NCI-H524 (cell line): ENCODE results near the gene SHISAL1.

Source experiments
- DNase-seq, 2 experiments: peaks; one replicate each; lab custom pipeline; 2025; lab: John Stamatoyannopoulos, UW

Gene SHISAL1

DNA sequence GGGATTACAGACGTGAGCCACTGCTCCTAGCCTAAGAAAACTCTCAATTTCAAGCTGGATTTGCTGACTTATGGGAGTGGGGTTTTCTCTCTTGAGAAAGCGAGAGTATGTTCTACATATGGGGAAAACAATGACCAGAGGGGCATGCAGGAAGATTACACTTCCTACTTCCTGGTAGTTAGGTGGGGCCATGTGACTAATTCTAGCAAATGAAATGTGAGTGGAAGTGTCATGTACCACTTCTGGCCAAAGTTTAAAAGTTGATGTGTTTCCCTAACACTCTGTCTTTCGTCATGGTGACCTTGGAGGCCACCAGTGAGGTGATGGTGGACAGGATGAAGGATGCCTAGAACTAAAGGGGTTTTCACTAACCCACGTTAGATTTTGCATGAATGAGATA is 81.5 kb downstream of the SHISAL1 start:
- no peak for DNase-seq

GRCh38 chr22:44229809-44230208 is 82.9 kb downstream of the SHISAL1 start:
- DNase-seq: no peak

DNA sequence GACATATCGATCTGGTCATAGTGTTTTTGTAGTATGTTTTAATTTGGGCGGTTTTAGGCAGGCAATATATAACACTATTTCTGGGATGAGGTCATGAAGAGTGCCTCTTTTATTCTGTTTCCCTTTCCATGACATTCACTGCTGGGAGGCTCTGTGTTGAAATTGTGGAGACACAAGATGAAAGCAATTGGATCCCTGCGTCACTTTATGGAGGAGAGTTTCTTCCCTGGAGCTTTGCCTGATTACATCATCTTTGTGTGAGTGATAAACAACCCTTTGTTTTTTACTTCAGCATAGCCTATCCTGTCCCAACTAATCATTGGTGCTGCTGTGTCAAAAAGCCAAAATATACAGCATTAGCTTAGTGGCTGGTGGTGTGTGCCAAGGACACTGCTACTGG is 83.4 kb downstream of the SHISAL1 start:
- no peak for DNase-seq

GRCh38 chr22:44225812-44226211 is 86.9 kb downstream of the SHISAL1 start:
- DNase-seq: no peak

DNA sequence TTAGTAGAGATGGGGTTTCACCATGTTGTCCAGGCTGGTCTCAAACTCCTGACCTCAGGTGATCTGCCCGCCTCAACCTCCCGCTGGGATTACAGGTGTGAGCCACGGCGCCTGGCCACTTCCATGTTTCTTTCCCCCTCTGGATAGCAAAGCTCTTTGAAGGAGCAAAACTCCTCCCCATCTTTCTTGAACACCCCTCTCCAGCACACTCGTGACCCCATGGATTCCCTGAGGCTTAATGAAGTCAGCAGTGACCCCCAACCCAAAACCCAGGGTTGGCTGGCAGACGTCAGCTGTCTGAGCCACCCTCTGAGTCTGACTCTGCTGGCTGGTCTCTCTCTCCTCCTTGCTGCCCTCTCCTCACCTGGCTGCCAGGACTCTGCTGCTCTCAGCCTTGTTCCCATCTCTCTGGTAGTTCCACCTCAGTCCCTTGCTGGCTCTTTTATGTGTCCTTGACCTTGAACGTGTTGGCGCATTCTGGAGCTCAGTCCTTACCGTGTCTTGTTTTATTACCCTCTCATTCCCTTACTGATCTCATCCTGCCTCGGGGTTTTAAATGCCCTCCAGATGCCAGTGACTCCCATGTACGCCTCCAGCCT is 87.6 kb downstream of the SHISAL1 start:
- no peak for DNase-seq

DNA sequence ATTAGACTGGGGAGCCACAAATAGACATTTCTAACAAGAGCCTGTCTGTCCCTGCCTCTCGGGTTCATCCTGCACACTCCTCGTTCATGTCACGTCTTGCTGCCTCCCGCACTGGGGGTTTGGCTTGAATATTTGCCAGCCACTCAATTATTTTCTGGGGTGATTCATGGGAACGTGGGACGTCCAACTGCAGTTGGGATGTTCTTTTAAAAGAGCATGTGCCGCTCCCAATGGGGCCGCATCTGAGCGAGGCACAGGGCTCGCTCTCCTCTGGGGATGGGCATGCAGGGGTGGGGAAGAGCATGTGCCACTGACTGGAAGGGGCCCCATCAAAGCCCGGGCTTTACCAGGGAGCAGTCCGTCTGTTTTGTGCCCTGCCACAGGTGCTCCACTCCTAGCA is 88.6 kb downstream of the SHISAL1 start:
- DNase-seq: no peak

GRCh38 chr22:44221710-44222475 is 90.9 kb downstream of the SHISAL1 start:
- no peak for DNase-seq

DNA sequence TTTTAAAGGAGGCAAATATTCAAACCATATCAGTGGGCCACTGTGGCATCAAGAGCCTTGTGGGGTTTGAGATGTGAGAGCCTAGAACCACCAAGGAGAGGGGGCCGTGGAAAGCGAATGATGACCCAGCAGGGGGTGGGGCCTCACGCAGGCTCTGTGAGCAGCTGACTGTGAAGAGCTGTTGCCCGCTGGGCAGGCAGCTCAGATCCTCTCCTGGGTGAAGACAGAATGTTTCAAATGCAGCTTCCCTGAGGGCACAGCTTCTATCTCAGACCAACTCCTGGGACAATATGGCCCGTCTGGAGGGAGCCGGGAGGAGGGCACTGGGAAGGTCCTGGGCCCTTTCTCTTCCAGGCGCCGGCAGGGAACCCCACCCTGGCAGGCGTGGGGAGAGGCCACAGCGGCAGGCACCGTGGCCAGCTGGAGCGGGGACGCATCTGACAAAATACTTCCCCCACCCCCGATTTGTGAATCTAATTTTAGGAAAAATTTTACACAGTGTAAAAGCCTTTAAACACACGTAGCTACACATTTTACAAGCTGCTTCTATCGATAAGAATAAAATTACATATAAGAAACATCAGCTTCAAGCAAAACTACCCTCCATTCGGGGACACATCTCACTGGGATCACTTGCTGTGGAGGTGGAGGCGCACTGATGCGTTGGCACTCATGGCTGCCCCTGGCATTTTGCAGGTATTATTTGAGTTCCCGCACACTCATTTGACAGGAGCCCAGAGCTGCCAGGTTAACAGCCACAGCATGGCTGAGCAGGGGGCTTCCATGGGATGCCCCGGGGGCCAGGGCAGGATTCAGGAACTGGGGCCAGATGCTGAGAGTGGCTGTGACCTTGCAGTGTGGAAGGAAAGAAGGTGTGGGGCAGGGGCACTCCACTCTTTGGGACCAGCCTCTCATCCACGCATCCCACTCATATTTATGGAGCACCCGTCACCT is 91.7 kb downstream of the SHISAL1 start:
- DNase-seq: no peak

DNA sequence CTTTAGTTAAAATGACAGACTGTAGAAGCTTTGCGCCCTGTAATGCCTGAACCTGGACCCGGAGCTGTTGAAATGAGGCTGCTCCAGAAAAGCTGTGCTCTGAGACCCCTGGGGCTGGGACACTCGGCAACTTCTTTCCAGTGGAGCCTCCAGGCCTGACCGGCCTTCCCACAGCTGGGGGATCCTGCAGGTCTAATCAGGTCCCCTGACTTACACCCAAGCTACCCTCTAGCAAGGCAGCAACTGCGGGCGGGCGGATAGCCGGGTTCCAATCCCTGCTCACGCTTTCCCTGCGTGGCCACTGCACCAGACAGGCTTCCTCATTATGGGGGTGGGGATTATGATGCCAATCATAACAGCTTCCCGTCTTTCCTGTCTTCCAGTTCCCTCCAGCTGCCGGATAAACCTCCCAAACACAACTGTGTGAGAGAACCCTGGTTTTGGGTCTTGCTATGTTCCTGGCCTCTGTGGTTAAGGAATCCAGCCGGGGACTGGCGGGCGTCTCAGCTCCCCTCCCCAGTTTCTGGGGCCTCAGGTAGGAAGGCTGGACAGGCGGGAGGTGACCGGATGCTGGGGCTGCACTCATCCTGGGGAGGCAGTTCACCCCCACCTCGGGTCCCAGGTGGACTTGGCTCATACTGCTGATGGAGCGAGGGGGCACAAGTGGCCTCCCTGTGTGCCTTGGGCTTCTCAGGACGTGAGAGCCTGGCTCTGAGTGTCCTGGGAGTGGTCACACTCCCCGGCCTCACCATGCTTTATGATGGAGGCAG is 93.5 kb downstream of the SHISAL1 start:
- DNase-seq: no peak

- no peak for DNase-seq
Measured at GRCh38 chr22:44218071-44218470, 94.7 kb downstream of the SHISAL1 start.

DNA sequence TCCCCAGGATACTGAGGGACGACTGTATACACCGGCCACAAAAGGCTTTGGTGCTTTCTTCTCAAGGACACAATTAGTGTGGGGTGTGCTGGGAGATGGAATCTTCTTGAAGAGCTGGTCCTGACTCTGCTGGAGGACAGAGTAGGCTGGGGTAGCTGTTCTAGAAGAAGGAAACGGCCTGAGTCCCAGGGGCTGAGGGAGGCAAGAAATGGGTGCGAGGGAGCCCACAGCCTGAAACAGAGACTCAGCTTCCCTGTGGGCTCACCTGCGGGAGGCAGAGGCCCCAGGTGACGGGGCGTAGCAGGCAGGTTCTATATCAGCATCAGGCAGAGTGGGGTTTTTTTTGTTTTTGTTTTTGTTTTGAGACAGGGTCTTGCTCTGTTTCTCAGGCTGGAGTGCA is 95.4 kb downstream of the SHISAL1 start:
- no peak for DNase-seq

DNA sequence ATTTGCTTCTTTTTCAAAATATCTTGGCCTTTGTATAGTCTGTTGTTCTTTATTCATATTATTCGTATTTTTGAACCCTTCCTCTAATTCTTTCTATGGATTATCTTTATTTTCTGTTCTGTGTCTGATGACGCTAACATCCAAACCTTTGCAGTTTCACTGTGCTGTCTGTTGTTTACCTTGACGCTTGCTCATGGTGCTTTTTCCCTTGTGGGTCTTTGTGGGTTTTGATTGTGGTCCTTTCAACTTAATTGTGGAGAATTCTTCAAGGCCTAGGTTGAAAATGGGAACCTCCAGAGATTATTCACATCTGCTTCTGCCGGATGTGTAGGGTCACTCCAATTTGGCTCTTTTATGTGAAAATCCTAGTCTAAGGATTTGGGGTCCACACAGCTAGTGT is 97.5 kb downstream of the SHISAL1 start:
- no peak for DNase-seq

DNA sequence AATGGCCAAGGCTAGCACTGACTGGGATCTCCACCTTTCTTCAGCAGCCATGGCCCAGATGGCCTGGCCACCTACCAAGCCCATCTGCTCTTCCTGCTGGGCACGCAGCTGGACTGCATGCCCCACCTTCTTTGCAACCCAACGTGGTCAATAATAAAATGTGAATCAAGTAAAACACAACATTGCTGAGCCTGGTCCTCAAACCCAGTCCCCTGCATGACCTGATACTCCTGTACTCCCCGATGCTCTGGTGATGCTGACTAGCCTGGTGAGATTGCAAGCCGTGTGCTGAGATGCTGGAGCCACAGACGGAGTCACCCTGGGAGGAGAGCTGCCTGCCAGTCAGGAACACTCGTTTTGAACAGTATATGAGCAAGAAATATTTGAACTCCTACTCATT is 98.0 kb downstream of the SHISAL1 start:
- no peak for DNase-seq

DNA sequence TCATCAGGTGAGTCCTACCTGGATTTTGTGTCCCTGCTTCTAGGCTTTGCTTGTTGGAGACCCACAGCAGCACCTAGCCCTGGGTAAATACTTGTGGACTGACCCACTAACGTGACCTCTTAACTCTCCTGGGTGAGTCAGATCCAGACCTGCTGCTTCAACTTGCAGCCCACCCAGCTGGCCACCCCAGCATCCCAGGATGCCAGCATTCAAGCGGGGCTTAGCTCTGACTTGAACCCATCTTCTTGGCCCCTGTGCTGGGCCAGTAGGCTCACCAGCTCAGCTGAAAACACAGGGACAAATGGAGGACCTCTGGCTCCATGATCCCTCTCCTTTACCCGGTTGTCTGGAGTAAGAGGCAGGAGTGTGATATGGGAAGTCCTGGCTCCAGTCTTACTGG is 98.6 kb downstream of the SHISAL1 start:
- no peak for DNase-seq

GRCh38 chr22:44213489-44214043 is 99.2 kb downstream of the SHISAL1 start:
- DNase-seq: no peak

DNA sequence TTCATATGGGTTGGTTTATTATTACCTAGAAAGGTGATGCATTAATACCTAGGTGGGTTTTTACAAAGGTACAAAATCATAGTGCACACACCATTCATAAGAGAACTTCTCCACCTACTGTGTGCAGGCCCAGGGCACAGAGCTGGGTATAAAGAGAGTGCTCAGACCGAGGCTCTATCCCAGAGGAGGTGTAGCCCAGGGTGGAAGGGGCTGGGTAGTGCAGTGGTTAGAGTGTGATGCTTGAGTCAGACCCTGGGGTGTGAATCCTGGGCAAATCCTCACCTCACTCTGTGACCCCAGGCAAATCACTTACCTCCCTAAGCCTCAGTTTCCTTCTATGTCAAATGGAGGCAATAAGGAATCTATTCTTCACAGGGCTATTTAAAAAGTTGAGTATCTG is 99.8 kb downstream of the SHISAL1 start:
- DNase-seq: no peak

- DNase-seq: peak; percentile 52 to 90
Measured at GRCh38 chr22:44211946-44212930, 100.5 kb downstream of the SHISAL1 start.

DNA sequence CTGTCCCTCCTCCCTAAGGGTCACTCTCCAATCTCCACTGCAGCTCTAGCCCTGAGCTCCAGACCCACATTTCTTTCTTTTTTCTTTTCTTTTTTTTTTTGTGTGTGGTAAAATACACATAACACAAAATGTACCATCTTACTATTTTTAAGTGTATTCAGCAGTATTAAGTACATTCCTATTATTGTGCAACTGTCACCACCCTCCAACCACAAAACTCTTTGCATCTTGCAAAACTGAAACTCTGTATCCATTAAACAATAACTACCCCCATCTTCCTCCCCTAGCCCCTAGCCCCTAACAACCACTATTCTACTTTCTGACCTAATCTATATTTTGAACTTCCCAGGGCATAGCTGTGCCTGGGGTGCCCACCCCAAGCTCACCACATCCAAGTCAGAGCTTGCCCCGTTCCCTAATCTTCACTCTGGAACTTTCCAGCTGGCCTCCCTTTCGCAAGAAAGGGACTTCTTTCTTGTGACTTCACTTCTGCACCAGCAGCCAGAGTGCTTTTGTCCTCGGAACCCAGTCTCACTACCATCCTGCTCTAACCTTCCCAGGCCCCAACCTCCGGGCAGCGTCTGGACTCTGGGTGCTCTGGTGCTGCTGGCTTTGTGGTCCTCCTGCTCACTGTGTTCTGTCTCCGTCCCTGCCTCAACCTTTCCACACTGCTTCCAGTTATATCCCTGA is 101.3 kb downstream of the SHISAL1 start:
- DNase-seq: no peak

DNA sequence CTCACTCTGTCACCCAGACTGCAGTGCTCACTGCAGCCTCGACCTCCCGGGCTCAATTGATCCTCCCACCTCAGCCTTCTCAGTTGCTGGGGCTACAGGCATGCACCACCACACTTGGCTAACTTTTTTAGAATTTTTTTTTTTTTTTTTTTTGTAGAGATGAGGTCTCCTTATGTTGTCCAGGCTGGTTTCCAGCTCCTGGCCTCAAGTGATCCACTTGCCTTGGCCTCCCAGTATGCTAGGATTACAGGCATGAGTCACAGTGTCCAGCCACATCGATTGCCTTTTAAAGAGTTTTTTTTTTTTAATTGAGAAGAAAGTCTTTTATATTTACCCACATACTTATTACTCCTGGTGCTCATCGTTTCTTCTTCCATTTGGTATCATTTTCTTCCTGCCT is 102.0 kb downstream of the SHISAL1 start:
- DNase-seq: no peak

GRCh38 chr22:44209343-44209742 is 103.4 kb downstream of the SHISAL1 start:
- DNase-seq: no peak
